ENCODE data around the gene LYRM1. TPM values are rescaled to one million over a fixed set of nuclear protein-coding genes. Genes with fewer than 3 reads are reported as not detected.

The LYRM1 gene
- total RNA-seq (ENCODE audit: low replicate concordance): 30.6 and 31.7 TPM in 2 replicates
- long read RNA-seq, transcript LYRM1-203 (3 exons, 1,399 nt): minor isoform, 10 of 135 reads
- long read RNA-seq, transcript LYRM1-208 (4 exons, 460 nt): major isoform, 44 of 135 reads
- long read RNA-seq, transcript LYRM1-205 (4 exons, 931 nt): minor isoform, 6 of 135 reads
- long read RNA-seq, transcript LYRM1-204 (4 exons, 1,558 nt): minor isoform, 39 of 135 reads
- long read RNA-seq, partial matches to known transcripts: 14 of 135 reads
- long read RNA-seq, other reads (novel, unspliced or antisense): 18 of 135 reads

- TF ChIP-seq CTCF (conservative IDR thresholded peaks at IDR 0.05): no peak
- Mint-ChIP-seq H3K4me1 (ENCODE audit: unreplicated experiment) (peaks cover 54% of the 10 kb centered on the region), H3K36me3 (peaks cover 19% of the 10 kb centered on the region), H3K27me3 (no peaks in the 10 kb centered on the region), H3K9me3 (no peaks in the 10 kb centered on the region), H3K27ac (peak within 1 kb of the TSS; percentile 99), H3K4me3 (peak within 1 kb of the TSS; percentile 94)
- peak; percentile 94 for DNase-seq (ENCODE audit: extremely low spot score, unreplicated experiment)
Measured at GRCh38 chr16:20900299-20901067, at the start of gene LYRM1, which contains the start of gene DCUN1D3. Gene LYRM1, plus strand, starts transcription at chr16:20900771. Its CDS starts 14,785 bp downstream, at chr16:20915556. Gene DCUN1D3, minus strand, starts transcription at chr16:20900358. Its CDS starts 37,820 bp downstream, at chr16:20862538.

- DNase-seq (ENCODE audit: extremely low spot score, unreplicated experiment): no peak
- Mint-ChIP-seq H3K4me3 (no peak overlapping the region), H3K9me3 (no peaks in the 10 kb centered on the region), H3K36me3 (peaks cover 9% of the 10 kb centered on the region), H3K4me1 (ENCODE audit: unreplicated experiment) (peaks cover 5% of the 10 kb centered on the region), H3K27me3 (no peaks in the 10 kb centered on the region), H3K27ac (no peak overlapping the region)
- no peak for TF ChIP-seq CTCF (conservative IDR thresholded peaks at IDR 0.05)
Measured at GRCh38 chr16:20850981-20851380, 49.6 kb upstream of the LYRM1 start.

GRCh38 chr16:20851601-20852000 lies 49.0 kb upstream of the LYRM1 start:
- H3K27ac Mint-ChIP-seq: peak overlapping the region; percentile 75
- peaks cover 12% of the 10 kb centered on the region for H3K36me3 Mint-ChIP-seq
- no peaks in the 10 kb centered on the region for H3K9me3 Mint-ChIP-seq
- no peak overlapping the region for H3K4me3 Mint-ChIP-seq
- peaks cover 5% of the 10 kb centered on the region for H3K4me1 Mint-ChIP-seq (ENCODE audit: unreplicated experiment)
- TF ChIP-seq CTCF (conservative IDR thresholded peaks at IDR 0.05): no peak
- H3K27me3 Mint-ChIP-seq: no peaks in the 10 kb centered on the region
- no peak for DNase-seq (ENCODE audit: extremely low spot score, unreplicated experiment)

- Mint-ChIP-seq H3K27me3 (no peaks in the 10 kb centered on the region), H3K4me3 (no peak overlapping the region), H3K9me3 (no peaks in the 10 kb centered on the region), H3K27ac (no peak overlapping the region), H3K36me3 (peaks cover 13% of the 10 kb centered on the region), H3K4me1 (ENCODE audit: unreplicated experiment) (peaks cover 5% of the 10 kb centered on the region)
- DNase-seq (ENCODE audit: extremely low spot score, unreplicated experiment): no peak
- TF ChIP-seq CTCF (conservative IDR thresholded peaks at IDR 0.05): no peak
Measured at GRCh38 chr16:20853143-20853542, 47.4 kb upstream of the LYRM1 start.

GRCh38 chr16:20853981-20854620 lies 46.5 kb upstream of the LYRM1 start:
- H3K27me3 Mint-ChIP-seq: no peaks in the 10 kb centered on the region
- H3K36me3 Mint-ChIP-seq: peaks cover 13% of the 10 kb centered on the region
- no peak for DNase-seq (ENCODE audit: extremely low spot score, unreplicated experiment)
- H3K9me3 Mint-ChIP-seq: no peaks in the 10 kb centered on the region
- H3K27ac Mint-ChIP-seq: no peak overlapping the region
- no peak for TF ChIP-seq CTCF (conservative IDR thresholded peaks at IDR 0.05)
- no peak overlapping the region for H3K4me3 Mint-ChIP-seq
- H3K4me1 Mint-ChIP-seq (ENCODE audit: unreplicated experiment): peaks cover 5% of the 10 kb centered on the region

All from type B pancreatic cell (in vitro differentiated cells).